ENCODE data around the gene THAP4.

The THAP4 gene

DNA sequence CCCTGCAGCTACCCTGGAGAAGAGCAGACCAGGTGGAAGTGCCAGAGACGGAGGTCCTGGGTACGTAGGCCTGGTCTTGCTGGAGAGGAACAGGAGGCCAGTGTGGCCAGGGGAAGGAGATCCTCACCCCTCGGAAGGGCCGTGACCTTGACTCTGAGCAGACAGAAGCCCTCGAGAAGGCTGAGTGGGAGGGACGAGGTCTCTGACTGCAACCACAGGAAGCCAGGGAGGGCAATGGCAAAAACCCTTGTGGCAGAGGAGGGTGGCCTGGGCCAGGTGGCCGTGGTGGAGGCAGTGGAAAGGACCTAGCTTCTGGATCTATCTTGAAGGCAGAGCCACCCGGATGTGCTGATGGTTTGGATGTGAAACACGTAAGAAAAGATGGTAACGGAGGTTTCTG, 28.1 kb downstream of the THAP4 start:
- no peak for DNase-seq (ENCODE audit: low read depth)
- no peak overlapping the region for H3K4me3 ChIP-seq (ENCODE audit: control insufficient read depth, low read depth, low read length)
- TF ChIP-seq, protein P1, sequence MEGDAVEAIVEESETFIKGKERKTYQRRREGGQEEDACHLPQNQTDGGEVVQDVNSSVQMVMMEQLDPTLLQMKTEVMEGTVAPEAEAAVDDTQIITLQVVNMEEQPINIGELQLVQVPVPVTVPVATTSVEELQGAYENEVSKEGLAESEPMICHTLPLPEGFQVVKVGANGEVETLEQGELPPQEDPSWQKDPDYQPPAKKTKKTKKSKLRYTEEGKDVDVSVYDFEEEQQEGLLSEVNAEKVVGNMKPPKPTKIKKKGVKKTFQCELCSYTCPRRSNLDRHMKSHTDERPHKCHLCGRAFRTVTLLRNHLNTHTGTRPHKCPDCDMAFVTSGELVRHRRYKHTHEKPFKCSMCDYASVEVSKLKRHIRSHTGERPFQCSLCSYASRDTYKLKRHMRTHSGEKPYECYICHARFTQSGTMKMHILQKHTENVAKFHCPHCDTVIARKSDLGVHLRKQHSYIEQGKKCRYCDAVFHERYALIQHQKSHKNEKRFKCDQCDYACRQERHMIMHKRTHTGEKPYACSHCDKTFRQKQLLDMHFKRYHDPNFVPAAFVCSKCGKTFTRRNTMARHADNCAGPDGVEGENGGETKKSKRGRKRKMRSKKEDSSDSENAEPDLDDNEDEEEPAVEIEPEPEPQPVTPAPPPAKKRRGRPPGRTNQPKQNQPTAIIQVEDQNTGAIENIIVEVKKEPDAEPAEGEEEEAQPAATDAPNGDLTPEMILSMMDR (IDR thresholded peaks at IDR 0.05; ENCODE audit: control insufficient read depth, insufficient read depth, low read depth, low read length, missing control alignments): no peak

DNA sequence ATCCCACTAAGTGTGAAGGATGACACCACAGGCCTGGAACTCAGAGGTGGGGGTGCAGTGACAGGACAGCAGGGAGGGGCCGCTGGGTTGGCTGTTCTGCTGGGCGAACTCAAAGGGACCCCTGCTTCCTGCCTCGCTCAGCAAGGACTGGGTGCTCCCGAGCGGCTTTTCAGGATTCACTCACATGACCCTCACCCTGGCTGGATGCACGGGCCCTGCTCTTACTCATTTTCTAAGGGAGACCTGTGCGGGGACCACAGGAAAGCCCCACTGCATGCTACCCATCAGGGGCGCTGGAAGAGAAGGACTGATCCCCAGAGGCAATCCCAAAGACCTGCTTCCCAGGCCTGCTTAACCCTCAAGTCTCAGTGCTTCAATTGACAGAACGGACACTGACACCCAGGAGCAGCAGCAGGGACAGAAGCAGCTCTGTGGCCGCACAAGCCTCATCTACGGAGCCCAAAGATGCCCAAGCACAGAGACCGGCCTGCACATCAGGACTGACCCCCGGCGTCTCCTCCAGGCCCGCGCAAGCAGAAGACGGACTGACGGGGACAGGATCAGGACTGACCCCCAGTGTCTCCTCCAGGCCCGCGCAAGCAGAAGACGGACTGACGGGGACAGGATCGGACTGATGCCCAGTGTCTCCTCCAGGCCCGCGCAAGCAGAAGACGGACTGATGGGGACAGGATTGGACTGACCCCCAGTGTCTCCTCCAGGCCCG, 29.6 kb downstream of the THAP4 start:
- no peak for DNase-seq (ENCODE audit: low read depth)
- no peak overlapping the region for H3K4me3 ChIP-seq (ENCODE audit: control insufficient read depth, low read depth, low read length)
- TF ChIP-seq, protein P1 (IDR thresholded peaks at IDR 0.05; ENCODE audit: control insufficient read depth, insufficient read depth, low read depth, low read length, missing control alignments): no peak

DNA sequence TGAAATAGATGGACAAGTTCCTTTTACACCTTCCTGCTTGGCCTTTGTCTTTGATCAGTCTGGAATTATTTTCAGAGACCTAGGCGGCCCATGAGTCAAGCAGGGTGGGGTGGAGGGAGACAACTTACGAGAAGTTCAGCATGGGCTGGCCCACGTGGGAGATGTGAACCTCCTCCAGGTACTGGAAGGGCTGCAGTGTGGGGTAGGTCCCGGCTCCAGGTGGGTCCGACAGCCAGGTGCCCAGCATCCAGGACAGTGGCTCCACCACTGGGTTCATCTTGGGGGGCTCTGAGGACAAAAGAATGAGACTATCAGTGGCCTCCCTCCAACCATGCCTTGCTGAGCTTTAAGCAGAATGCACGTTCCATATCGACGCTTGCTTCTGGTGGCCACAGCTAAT, 30.8 kb downstream of the THAP4 start:
- TF ChIP-seq, protein P1 (IDR thresholded peaks at IDR 0.05; ENCODE audit: control insufficient read depth, insufficient read depth, low read depth, low read length, missing control alignments): no peak
- no peak overlapping the region for H3K4me3 ChIP-seq (ENCODE audit: control insufficient read depth, low read depth, low read length)
- DNase-seq (ENCODE audit: low read depth): no peak

DNA sequence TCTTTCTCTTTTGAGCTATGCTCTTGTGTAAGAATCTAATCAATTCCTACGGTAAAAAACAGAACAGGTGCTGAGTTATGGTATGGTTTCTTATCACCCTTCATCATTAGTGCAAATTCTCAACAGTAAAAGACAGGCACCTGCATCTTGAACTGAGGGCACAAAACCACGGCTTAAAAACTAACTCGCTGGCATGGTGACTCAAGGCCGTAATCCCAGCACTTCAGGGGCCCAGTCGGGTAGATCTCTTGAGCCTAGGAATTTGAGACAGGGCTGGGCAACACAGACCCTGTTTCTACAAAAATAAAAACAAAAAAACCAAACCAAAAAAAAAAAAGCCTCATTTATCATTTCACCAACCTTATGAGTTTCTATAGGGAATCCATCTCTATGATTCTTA, 33.3 kb downstream of the THAP4 start:
- H3K4me3 ChIP-seq (ENCODE audit: control insufficient read depth, low read depth, low read length): no peak overlapping the region
- TF ChIP-seq, protein P1 (IDR thresholded peaks at IDR 0.05; ENCODE audit: control insufficient read depth, insufficient read depth, low read depth, low read length, missing control alignments): no peak
- DNase-seq (ENCODE audit: low read depth): no peak

DNA sequence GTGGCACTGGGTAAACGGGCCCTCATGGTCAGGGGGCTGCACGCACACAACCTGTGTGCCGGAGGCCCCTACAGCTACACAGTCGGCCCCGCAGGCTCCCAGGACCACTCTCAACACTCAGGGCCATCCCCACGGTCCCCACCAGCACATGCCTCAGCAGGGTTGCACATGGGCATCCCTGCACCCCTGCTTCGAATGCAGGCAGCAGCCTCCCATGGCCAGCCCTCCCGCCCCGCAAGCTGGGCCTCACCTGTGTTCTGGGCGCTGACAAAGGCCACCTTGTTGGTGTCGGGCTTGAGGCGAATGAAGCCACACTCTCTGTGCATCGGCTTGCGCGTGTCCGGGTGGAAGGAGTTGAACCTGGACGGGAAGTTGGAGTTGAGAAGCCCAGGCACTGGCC, 34.2 kb downstream of the THAP4 start:
- TF ChIP-seq, protein P1 (IDR thresholded peaks at IDR 0.05; ENCODE audit: control insufficient read depth, insufficient read depth, low read depth, low read length, missing control alignments): no peak
- no peak overlapping the region for H3K4me3 ChIP-seq (ENCODE audit: control insufficient read depth, low read depth, low read length)

DNA sequence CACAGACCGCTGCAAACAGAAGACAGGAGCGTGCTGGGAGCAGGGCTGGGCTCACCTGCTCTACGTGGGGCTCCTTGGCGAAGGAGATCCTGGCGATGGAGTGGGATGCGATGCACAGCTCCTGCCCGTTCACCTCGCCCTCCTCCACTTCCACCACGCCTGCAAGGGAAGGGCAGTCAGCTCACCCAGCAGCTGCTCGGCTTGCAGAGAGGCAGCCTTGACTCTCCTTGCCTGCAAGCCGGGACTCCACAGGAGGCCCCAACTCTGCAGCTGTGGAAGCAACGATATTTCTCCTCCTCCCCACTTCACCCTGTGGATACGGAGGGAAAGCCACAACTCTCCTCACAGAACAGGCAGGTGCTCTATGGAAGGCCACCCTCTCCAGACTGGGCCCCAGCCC, 35.1 kb downstream of the THAP4 start:
- TF ChIP-seq, protein P1 (IDR thresholded peaks at IDR 0.05; ENCODE audit: control insufficient read depth, insufficient read depth, low read depth, low read length, missing control alignments): no peak
- no peak for DNase-seq (ENCODE audit: low read depth)
- H3K4me3 ChIP-seq (ENCODE audit: control insufficient read depth, low read depth, low read length): no peak overlapping the region

More for the DNA sequence above, 34.2 kb downstream of the THAP4 start:
- no peak for DNase-seq (ENCODE audit: low read depth)

All from AG09309 (cell line).